IMR-90 (cell line): ENCODE results near the gene NUP210L.

ENCODE experiments used
- CHD1 ChIP-seq: IDR thresholded peaks from 2 replicates; pipeline ENCODE4 v1.6.1; 2012; ENCODE audit warnings: low read depth, low read length, improper control_type of control experiment
- CTCF ChIP-seq: conservative IDR thresholded peaks from 2 replicates; pipeline ENCODE4 v1.5.1; 2012; ENCODE audit warnings: mild to moderate bottlenecking, low read depth, low read length, improper control_type of control experiment
- ELK1 ChIP-seq: fragments of 150-350 bp; IDR thresholded peaks from 2 replicates; pipeline ENCODE4 v1.6.1; 2016; ENCODE audit warnings: low read depth, mild to moderate bottlenecking, low read length, moderate library complexity, borderline replicate concordance
- FOS ChIP-seq: fragments of 150-350 bp; IDR thresholded peaks from 2 replicates; pipeline ENCODE4 v1.6.1; 2016; ENCODE audit warnings: low read depth, low read length
- MAFK ChIP-seq: IDR thresholded peaks from 2 replicates; pipeline ENCODE4 v1.6.1; 2012; ENCODE audit warnings: low read depth, low read length, improper control_type of control experiment
- MXI1 ChIP-seq: IDR thresholded peaks from 2 replicates; pipeline ENCODE4 v1.6.1; 2012; ENCODE audit warnings: low read depth, mild to moderate bottlenecking, low read length, moderate library complexity, borderline replicate concordance
- POLR2A ChIP-seq: IDR thresholded peaks from 2 replicates; pipeline ENCODE4 v1.6.1; 2012; ENCODE audit warnings: mild to moderate bottlenecking, low read depth, low read length
- RAD21 ChIP-seq: IDR thresholded peaks from 2 replicates; pipeline ENCODE4 v1.6.1; 2012; ENCODE audit warnings: low read length, improper control_type of control experiment
- RCOR1 ChIP-seq: IDR thresholded peaks from 2 replicates; pipeline ENCODE4 v1.6.1; 2012; ENCODE audit warnings: mild to moderate bottlenecking, low read length, improper control_type of control experiment; ENCODE audit not compliant: insufficient replicate concordance
- RFX5 ChIP-seq: IDR thresholded peaks from 2 replicates; pipeline ENCODE4 v1.8.0; 2012; ENCODE audit warnings: low read depth, mild to moderate bottlenecking, low read length, moderate library complexity
- SMC3 ChIP-seq: fragments of 150-350 bp; IDR thresholded peaks from 2 replicates; pipeline ENCODE4 v1.6.1; 2016; ENCODE audit warnings: low read depth, mild to moderate bottlenecking, antibody characterized with exemption, low read length, moderate library complexity
- USF2 ChIP-seq: fragments of 150-350 bp; IDR thresholded peaks from 2 replicates; pipeline ENCODE4 v1.6.1; 2017; ENCODE audit warnings: mild to moderate bottlenecking, antibody characterized with exemption, low read length, low read depth

- TF ChIP-seq CTCF (no peak), RFX5 (no peak), POLR2A (no peak), RAD21 (no peak), ELK1 (no peak), USF2 (no peak), SMC3 (no peak), MAFK (no peak), CHD1 (no peak), RCOR1 (no peak), FOS (no peak), MXI1 (no peak)
These were observed 37.6 kb upstream of the NUP210L start for GRCh38 chr1:154192476-154192875.
